Measurements from ENCODE around the gene CILP.

- TF ChIP-seq POLR2A (IDR thresholded peaks at IDR 0.05) (no peak), CTCF (IDR thresholded peaks at IDR 0.05) (no peak)
These were observed 34.0 kb upstream of the CILP start for GRCh38 chr15:65245096-65245856.

All from heart left ventricle (tissue), 13 donors.